H9 (cell line): Measurements from ENCODE around the gene PRDM11. TPM values are rescaled to one million over a fixed set of nuclear protein-coding genes. Genes with fewer than 3 reads are reported as not detected.

Source experiments
- DNase-seq: peaks from one replicate; pipeline ENCODE4 v3.0.0-alpha.2; 2017
- H2AFZ ChIP-seq: one replicate; pipeline ENCODE4 v1.6.1; 2013; ENCODE audit warnings: mild to moderate bottlenecking, low read length, control low read depth, moderate library complexity
- H2AK5ac ChIP-seq: 2 replicates; pipeline ENCODE4 v1.6.1; 2013; ENCODE audit warnings: low read length, control low read depth, mixed read lengths; ENCODE audit not compliant: insufficient read length
- H2BK120ac ChIP-seq: one replicate; pipeline ENCODE4 v1.6.1; 2013; ENCODE audit warnings: low read depth, mild to moderate bottlenecking, low read length, control low read depth, inconsistent platforms; ENCODE audit not compliant: poor library complexity, severe bottlenecking
- H2BK12ac ChIP-seq: 2 replicates; pipeline ENCODE4 v1.6.1; 2013; ENCODE audit warnings: low read length, control low read depth, mixed read lengths, low read depth; ENCODE audit not compliant: insufficient read length
- H2BK15ac ChIP-seq: 2 replicates; pipeline ENCODE4 v1.6.1; 2013; ENCODE audit warnings: low read depth, low read length, control low read depth
- H2BK20ac ChIP-seq: one replicate; pipeline ENCODE4 v1.6.1; 2013; ENCODE audit warnings: low read depth, mild to moderate bottlenecking, low read length, control low read depth, inconsistent platforms; ENCODE audit not compliant: poor library complexity, severe bottlenecking
- H2BK5ac ChIP-seq: 2 replicates; pipeline ENCODE4 v1.6.1; 2013; ENCODE audit warnings: low read length, control low read depth, mixed read lengths; ENCODE audit not compliant: insufficient read length
- H3K14ac ChIP-seq: 2 replicates; pipeline ENCODE4 v1.6.1; 2013; ENCODE audit warnings: low read length, control low read depth; ENCODE audit not compliant: insufficient read depth
- H3K18ac ChIP-seq: 2 replicates; pipeline ENCODE4 v1.6.1; 2013; ENCODE audit warnings: low read depth, mild to moderate bottlenecking, mixed read lengths, low read length, control low read depth; ENCODE audit not compliant: insufficient read length
- H3K23ac ChIP-seq: 2 replicates; pipeline ENCODE4 v1.6.1; 2013; ENCODE audit warnings: low read length, control low read depth, mixed read lengths, low read depth; ENCODE audit not compliant: insufficient read length
- H3K23me2 ChIP-seq: 2 replicates; pipeline ENCODE4 v1.6.1; 2013; ENCODE audit warnings: low read depth, mild to moderate bottlenecking, mixed read lengths, low read length, control low read depth; ENCODE audit not compliant: insufficient read length, poor library complexity, severe bottlenecking
- H3K27ac ChIP-seq: 2 replicates; pipeline ENCODE4 v1.5.1; 2013; ENCODE audit warnings: low read length, control low read depth, mixed read lengths, low read depth; ENCODE audit not compliant: insufficient read length
- H3K27me3 ChIP-seq: 2 replicates; pipeline ENCODE4 v1.6.1; 2013; ENCODE audit warnings: low read length, control low read depth, inconsistent platforms; ENCODE audit not compliant: insufficient read depth
- H3K4ac ChIP-seq: 2 replicates; pipeline ENCODE4 v1.6.1; 2013; ENCODE audit warnings: low read depth, mild to moderate bottlenecking, control low read depth, inconsistent platforms, low read length, moderate library complexity
- H3K4me1 ChIP-seq: 2 replicates; pipeline ENCODE4 v1.6.1; 2013; ENCODE audit warnings: low read length, control low read depth, inconsistent platforms; ENCODE audit not compliant: insufficient read depth
- H3K4me2 ChIP-seq: 2 replicates; pipeline ENCODE4 v1.6.1; 2013; ENCODE audit warnings: low read length, control low read depth, mixed read lengths; ENCODE audit not compliant: insufficient read length, insufficient read depth
- H3K56ac ChIP-seq: 2 replicates; pipeline ENCODE4 v1.6.1; 2013; ENCODE audit warnings: low read depth, mild to moderate bottlenecking, mixed read lengths, low read length, control low read depth; ENCODE audit not compliant: insufficient read length
- H3K79me1 ChIP-seq: 2 replicates; pipeline ENCODE4 v1.6.1; 2013; ENCODE audit warnings: low read depth, mild to moderate bottlenecking, moderate library complexity, low read length, control low read depth, inconsistent platforms; ENCODE audit not compliant: insufficient read depth, poor library complexity, severe bottlenecking
- H3K79me2 ChIP-seq: 2 replicates; pipeline ENCODE4 v1.6.1; 2013; ENCODE audit warnings: low read length, control low read depth, inconsistent platforms; ENCODE audit not compliant: insufficient read depth
- H3K9ac ChIP-seq: 2 replicates; pipeline ENCODE4 v1.6.1; 2013; ENCODE audit warnings: low read length, control low read depth, mixed read lengths; ENCODE audit not compliant: insufficient read length; ENCODE audit errors: extremely low read depth
- H3K9me3 ChIP-seq: one replicate; pipeline ENCODE4 v1.6.1; 2013; ENCODE audit warnings: low read depth, low read length, inconsistent platforms; ENCODE audit not compliant: control insufficient read depth
- H3T11ph ChIP-seq: one replicate; pipeline ENCODE4 v1.6.1; 2013; ENCODE audit warnings: mild to moderate bottlenecking, low read length, control low read depth, inconsistent platforms
- H4K20me1 ChIP-seq: one replicate; pipeline ENCODE4 v1.6.1; 2013; ENCODE audit not compliant: control insufficient read depth, insufficient read length, insufficient read depth
- H4K5ac ChIP-seq: 2 replicates; pipeline ENCODE4 v1.6.1; 2013; ENCODE audit warnings: low read depth, mild to moderate bottlenecking, mixed read lengths, low read length, control low read depth; ENCODE audit not compliant: insufficient read length
- H4K8ac ChIP-seq: replicated peaks from 2 replicates; pipeline ENCODE4 v1.6.1; 2013; ENCODE audit warnings: low read length, control low read depth, mixed read lengths, low read depth; ENCODE audit not compliant: insufficient read length
- H4K91ac ChIP-seq: 2 replicates; pipeline ENCODE4 v1.6.1; 2013; ENCODE audit warnings: low read depth, mild to moderate bottlenecking, moderate library complexity, mixed read lengths, low read length, control low read depth; ENCODE audit not compliant: insufficient read length
- H3K27ac Mint-ChIP-seq, 3 experiments: 2 replicates in 2 of 3; 3 replicates in 1 of 3; pipeline ENCODE4 v1.8.0; 2020 to 2021; ENCODE audit warnings: mixed read lengths in 3 of 3, mild to moderate bottlenecking in 1 of 3, moderate library complexity in 1 of 3
- H3K27me3 Mint-ChIP-seq: 2 replicates; pipeline ENCODE4 v1.8.0; 2021; ENCODE audit warnings: low read depth, mild to moderate bottlenecking, moderate library complexity, mixed read lengths
- H3K36me3 Mint-ChIP-seq, 3 experiments: 2 replicates in 2 of 3; 3 replicates in 1 of 3; pipeline ENCODE4 v1.8.0; 2020 to 2021; ENCODE audit warnings: low read depth in 3 of 3, mixed read lengths in 3 of 3; ENCODE audit not compliant: insufficient read depth in 1 of 3
- H3K4me1 Mint-ChIP-seq, 2 experiments: 2 replicates each; pipeline ENCODE4 v1.8.0; 2020; ENCODE audit warnings: mixed read lengths in 2 of 2
- H3K4me3 Mint-ChIP-seq, 2 experiments: 2 replicates in 1 of 2; 3 replicates in 1 of 2; pipeline ENCODE4 v1.8.0; 2020 to 2021; ENCODE audit warnings: mild to moderate bottlenecking in 2 of 2, mixed read lengths in 2 of 2, moderate library complexity in 1 of 2
- H3K9me3 Mint-ChIP-seq, 2 experiments: 2 replicates in 1 of 2; 3 replicates in 1 of 2; pipeline ENCODE4 v1.8.0; 2020; ENCODE audit warnings: mild to moderate bottlenecking in 2 of 2, mixed read lengths in 2 of 2, moderate library complexity in 1 of 2
- CTCF ChIP-seq: fragments of 200-600 bp; sonication (generic); conservative IDR thresholded peaks from 3 replicates; pipeline ENCODE4 v1.8.0; 2021; ENCODE audit warnings: antibody characterized with exemption, mild to moderate bottlenecking
- WGBS: extraction: QIAGEN DNeasy Blood & Tissue Kit; methylation state at CpG from one replicate; pipeline ENCODE4 v1.1.7; 2013; ENCODE audit warnings: missing lambda C conversion rate, low lambda C conversion rate, mixed read lengths; ENCODE audit not compliant: insufficient read length; ENCODE audit errors: extremely low coverage; 5-methylcytosine and 5-hydroxymethylcytosine counted together
- total RNA-seq: library from RNA; stranded (reverse); gene quantifications from 2 replicates; pipeline ENCODE4 v1.2.1, GENCODE V29; 2021

Gene PRDM11
- total RNA-seq, 1 experiment from 2014 or later, result 11.5 TPM

GRCh38 chr11:45184640-45185039 is 38.2 kb downstream of the PRDM11 start:
- Histone ChIP-seq H4K5ac (no peak overlapping the region), H2BK12ac (no peak overlapping the region), H2BK120ac (no peak overlapping the region), H4K20me1 (no peaks in the 10 kb centered on the region), H3K27ac (no peak overlapping the region), H3K18ac (no peak overlapping the region), H3K9me3 (no peaks in the 10 kb centered on the region), H2BK15ac (no peak overlapping the region), H2AFZ (no peak overlapping the region), H3K23ac (no peak overlapping the region), H2AK5ac (no peak overlapping the region), H3K79me2 (no peaks in the 10 kb centered on the region), H3T11ph (no peak overlapping the region), H2BK20ac (no peak overlapping the region), H3K4me2 (no peak overlapping the region), H3K79me1 (no peaks in the 10 kb centered on the region), H3K23me2 (no peaks in the 10 kb centered on the region), H3K14ac (no peak overlapping the region), H2BK5ac (no peak overlapping the region), H3K9ac (no peak overlapping the region), H3K4me1 (no peaks in the 10 kb centered on the region; the same call in 1 of the 2 replicates), H4K8ac (no peak overlapping the region), H4K91ac (no peak overlapping the region), H3K56ac (no peak overlapping the region), H3K27me3 (no peaks in the 10 kb centered on the region), H3K4ac (no peak overlapping the region)
- no peak for DNase-seq
- no CpG with 5 or more reads among the region's 2 CpGs for WGBS
- Mint-ChIP-seq H3K4me3 (no peak overlapping the region), H3K27ac (no peak overlapping the region), H3K36me3 (peaks cover 0 to 17% (median 2%) of the 10 kb centered on the region in 3 experiments; a peak in 5 of 7 replicates), H3K4me1 (peaks cover 8 to 9% of the 10 kb centered on the region in 2 experiments), H3K9me3 (no peaks in the 10 kb centered on the region), H3K27me3 (peaks cover 5% of the 10 kb centered on the region)
- TF ChIP-seq CTCF, result no peak
